ENCODE measurements around the gene CLCN5.

CLCN5 gene

DNA sequence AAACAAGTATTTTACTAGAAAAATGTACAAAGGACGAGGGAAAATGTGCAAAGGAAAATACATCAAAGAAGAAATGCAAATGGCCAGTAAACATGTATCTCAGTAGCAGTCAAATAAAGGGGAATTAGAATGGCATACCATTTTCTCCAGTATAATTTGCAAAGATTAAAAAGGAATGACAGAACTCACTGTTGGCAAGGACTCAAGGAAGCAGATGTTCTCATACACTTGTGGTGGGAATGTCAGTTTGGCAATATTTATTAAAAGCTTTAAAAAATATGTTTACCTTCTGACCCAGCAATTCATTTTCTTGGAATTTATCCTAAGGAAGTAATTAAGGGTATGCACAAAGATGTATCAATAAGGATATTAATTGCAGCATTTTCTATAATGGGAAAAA is 7.6 kb downstream of the CLCN5 start:
- ChIA-PET CTCF (no interaction called here), POLR2A (no interaction called here)
- DNase-seq (ENCODE audit: extremely low spot score), result no peak
- TF ChIP-seq LEF1 (IDR thresholded peaks at IDR 0.05; ENCODE audit: borderline replicate concordance) (no peak), SP1 (IDR thresholded peaks at IDR 0.05) (no peak), NFRKB (IDR thresholded peaks at IDR 0.05) (no peak), FOXA1 (IDR thresholded peaks at IDR 0.05) (no peak), SUZ12 (IDR thresholded peaks at IDR 0.05) (no peak), FOXM1 (IDR thresholded peaks at IDR 0.05; ENCODE audit: borderline replicate concordance) (no peak), HDGF (IDR thresholded peaks at IDR 0.05; ENCODE audit: borderline replicate concordance) (no peak), ZNF384 (IDR thresholded peaks at IDR 0.05) (no peak), TARDBP (IDR thresholded peaks at IDR 0.05) (no peak), FOXK2 (IDR thresholded peaks at IDR 0.05) (no peak), BHLHE40 (IDR thresholded peaks at IDR 0.05; ENCODE audit: borderline replicate concordance) (no peak), ELF4 (IDR thresholded peaks at IDR 0.05) (no peak), ARNT (IDR thresholded peaks at IDR 0.05) (no peak)

DNA sequence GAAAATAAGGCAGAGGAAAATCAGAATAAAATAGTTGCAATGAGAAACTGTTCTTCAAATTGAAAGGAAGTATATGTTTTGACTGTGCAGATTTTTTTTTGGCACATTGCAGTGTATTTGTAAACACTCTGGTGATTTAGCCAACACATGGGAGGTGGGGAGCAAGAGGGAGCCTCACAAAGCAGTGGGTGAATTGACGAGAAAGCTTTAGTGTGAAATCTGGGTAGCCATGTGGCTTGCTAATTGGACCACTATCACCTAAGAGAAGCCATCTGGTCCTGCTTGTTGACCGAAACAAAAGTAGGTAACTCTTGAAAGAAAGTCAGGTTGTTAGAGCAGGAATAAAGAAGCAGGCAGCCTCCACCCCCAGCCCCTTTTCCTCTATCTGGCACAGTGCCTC is 10.4 kb downstream of the CLCN5 start:
- DNase-seq (ENCODE audit: extremely low spot score), result no peak
- ChIA-PET POLR2A (no interaction called here), CTCF (no interaction called here)
- TF ChIP-seq ELF4 (IDR thresholded peaks at IDR 0.05) (no peak), SP1 (IDR thresholded peaks at IDR 0.05) (no peak), SUZ12 (IDR thresholded peaks at IDR 0.05) (no peak), ARNT (IDR thresholded peaks at IDR 0.05) (no peak), FOXA1 (IDR thresholded peaks at IDR 0.05) (no peak), FOXK2 (IDR thresholded peaks at IDR 0.05) (no peak), TARDBP (IDR thresholded peaks at IDR 0.05) (no peak)

DNA sequence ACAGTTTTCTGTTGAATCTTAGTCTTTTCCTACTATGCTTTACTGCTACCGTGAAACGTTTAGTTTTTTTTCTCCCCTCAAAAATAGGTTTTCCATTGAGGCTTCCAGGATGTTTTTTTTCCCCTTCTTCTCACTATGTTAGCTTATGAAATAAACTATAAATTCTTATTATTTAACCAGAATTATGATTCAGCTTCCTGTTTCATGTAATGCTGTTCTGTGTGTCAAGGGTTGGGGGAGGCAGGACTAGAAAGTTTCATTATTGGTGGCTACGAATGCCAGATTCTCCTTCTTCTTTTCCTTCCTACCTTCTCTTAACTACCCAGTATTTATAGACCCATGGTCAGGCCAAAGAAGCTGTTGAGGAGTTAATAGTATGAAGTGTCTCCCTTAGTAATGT is 11.8 kb downstream of the CLCN5 start:
- CTCF ChIA-PET, result no interaction called here
- DNase-seq (ENCODE audit: extremely low spot score), result no peak
- TF ChIP-seq FOXM1 (IDR thresholded peaks at IDR 0.05; ENCODE audit: borderline replicate concordance), result no peak
- no peak for TF ChIP-seq FOXK2 (IDR thresholded peaks at IDR 0.05)
- TF ChIP-seq ELF4 (IDR thresholded peaks at IDR 0.05), result no peak
- TF ChIP-seq SUZ12 (IDR thresholded peaks at IDR 0.05), result no peak
- TF ChIP-seq ARNT (IDR thresholded peaks at IDR 0.05), result no peak
- TF ChIP-seq SP1 (IDR thresholded peaks at IDR 0.05), result no peak
- POLR2A ChIA-PET, result no interaction called here

DNA sequence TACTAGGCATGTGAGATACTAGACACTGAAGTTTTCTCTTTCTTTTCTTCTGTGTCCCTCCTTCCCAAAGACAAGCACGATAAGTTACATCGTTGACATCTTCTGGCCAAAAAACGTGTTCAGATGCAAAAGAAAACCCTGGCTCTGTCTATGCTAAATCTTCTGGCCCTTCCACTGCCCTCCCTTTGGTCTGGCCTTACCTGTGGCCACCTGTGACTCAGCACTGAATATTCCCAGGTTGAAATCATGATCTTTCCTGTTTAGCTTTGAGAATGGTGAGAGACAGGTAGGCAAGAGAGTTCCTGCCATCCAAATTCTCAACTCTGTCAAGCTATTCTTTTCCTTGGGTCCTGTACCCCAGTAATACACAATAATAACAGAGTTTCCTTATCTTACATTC is 12.3 kb downstream of the CLCN5 start:
- no peak for DNase-seq (ENCODE audit: extremely low spot score)
- CTCF ChIA-PET, result no interaction called here
- POLR2A ChIA-PET, result no interaction called here
- TF ChIP-seq SUZ12 (IDR thresholded peaks at IDR 0.05), result no peak
- TF ChIP-seq FOXA1 (IDR thresholded peaks at IDR 0.05), result no peak
- no peak for TF ChIP-seq FOXK2 (IDR thresholded peaks at IDR 0.05)
- no peak for TF ChIP-seq ZNF384 (IDR thresholded peaks at IDR 0.05)
- TF ChIP-seq BHLHE40 (IDR thresholded peaks at IDR 0.05; ENCODE audit: borderline replicate concordance), result no peak
- no peak for TF ChIP-seq HDGF (IDR thresholded peaks at IDR 0.05; ENCODE audit: borderline replicate concordance)
- TF ChIP-seq ARNT (IDR thresholded peaks at IDR 0.05), result no peak
- no peak for TF ChIP-seq L3MBTL2 (conservative IDR thresholded peaks at IDR 0.05)
- no peak for TF ChIP-seq ELF4 (IDR thresholded peaks at IDR 0.05)
- TF ChIP-seq LEF1 (IDR thresholded peaks at IDR 0.05; ENCODE audit: borderline replicate concordance), result no peak
- TF ChIP-seq SP1 (IDR thresholded peaks at IDR 0.05), result no peak
- TF ChIP-seq FOXM1 (IDR thresholded peaks at IDR 0.05; ENCODE audit: borderline replicate concordance), result no peak
- no peak for TF ChIP-seq TARDBP (IDR thresholded peaks at IDR 0.05)
- TF ChIP-seq, protein P1, sequence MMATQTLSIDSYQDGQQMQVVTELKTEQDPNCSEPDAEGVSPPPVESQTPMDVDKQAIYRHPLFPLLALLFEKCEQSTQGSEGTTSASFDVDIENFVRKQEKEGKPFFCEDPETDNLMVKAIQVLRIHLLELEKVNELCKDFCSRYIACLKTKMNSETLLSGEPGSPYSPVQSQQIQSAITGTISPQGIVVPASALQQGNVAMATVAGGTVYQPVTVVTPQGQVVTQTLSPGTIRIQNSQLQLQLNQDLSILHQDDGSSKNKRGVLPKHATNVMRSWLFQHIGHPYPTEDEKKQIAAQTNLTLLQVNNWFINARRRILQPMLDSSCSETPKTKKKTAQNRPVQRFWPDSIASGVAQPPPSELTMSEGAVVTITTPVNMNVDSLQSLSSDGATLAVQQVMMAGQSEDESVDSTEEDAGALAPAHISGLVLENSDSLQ (IDR thresholded peaks at IDR 0.05), result no peak
- no peak for TF ChIP-seq NFRKB (IDR thresholded peaks at IDR 0.05)
- no peak for TF ChIP-seq CTBP1 (IDR thresholded peaks at IDR 0.05; ENCODE audit: borderline replicate concordance)

DNA sequence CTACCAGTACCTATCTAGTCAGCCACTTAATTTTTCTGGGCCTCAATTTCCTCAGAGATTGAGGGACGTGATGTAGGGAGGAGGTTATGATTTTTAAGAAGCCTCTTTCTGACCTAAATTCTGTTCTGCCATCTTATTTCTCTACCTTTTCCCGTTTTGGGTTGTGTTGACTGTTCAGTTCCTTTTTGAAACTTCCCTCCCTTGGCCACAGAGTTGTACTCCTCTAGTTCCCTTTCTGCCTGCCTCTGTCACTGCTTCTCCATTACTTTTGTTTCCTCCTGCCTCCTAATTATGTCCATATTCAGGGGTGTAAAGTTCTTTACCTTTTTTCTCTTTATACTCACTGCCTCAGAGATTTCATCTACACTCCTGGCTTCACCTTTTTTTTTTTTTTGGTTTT is 25.4 kb downstream of the CLCN5 start:
- ChIA-PET POLR2A (no interaction called here), CTCF (no interaction called here)
- DNase-seq (ENCODE audit: extremely low spot score), result no peak
- TF ChIP-seq LEF1 (IDR thresholded peaks at IDR 0.05; ENCODE audit: borderline replicate concordance), result no peak
- TF ChIP-seq, protein P1 (IDR thresholded peaks at IDR 0.05), result no peak
- no peak for TF ChIP-seq NFRKB (IDR thresholded peaks at IDR 0.05)
- TF ChIP-seq L3MBTL2 (conservative IDR thresholded peaks at IDR 0.05), result no peak
- no peak for TF ChIP-seq FOXK2 (IDR thresholded peaks at IDR 0.05)
- TF ChIP-seq ELF4 (IDR thresholded peaks at IDR 0.05), result no peak
- TF ChIP-seq FOXA1 (IDR thresholded peaks at IDR 0.05), result no peak
- no peak for TF ChIP-seq TARDBP (IDR thresholded peaks at IDR 0.05)
- TF ChIP-seq BHLHE40 (IDR thresholded peaks at IDR 0.05; ENCODE audit: borderline replicate concordance), result no peak
- no peak for TF ChIP-seq ARNT (IDR thresholded peaks at IDR 0.05)
- TF ChIP-seq HDGF (IDR thresholded peaks at IDR 0.05; ENCODE audit: borderline replicate concordance), result no peak
- no peak for TF ChIP-seq SUZ12 (IDR thresholded peaks at IDR 0.05)
- no peak for TF ChIP-seq FOXM1 (IDR thresholded peaks at IDR 0.05; ENCODE audit: borderline replicate concordance)
- no peak for TF ChIP-seq ZNF384 (IDR thresholded peaks at IDR 0.05)
- no peak for TF ChIP-seq SP1 (IDR thresholded peaks at IDR 0.05)
- no peak for TF ChIP-seq CTBP1 (IDR thresholded peaks at IDR 0.05; ENCODE audit: borderline replicate concordance)

DNA sequence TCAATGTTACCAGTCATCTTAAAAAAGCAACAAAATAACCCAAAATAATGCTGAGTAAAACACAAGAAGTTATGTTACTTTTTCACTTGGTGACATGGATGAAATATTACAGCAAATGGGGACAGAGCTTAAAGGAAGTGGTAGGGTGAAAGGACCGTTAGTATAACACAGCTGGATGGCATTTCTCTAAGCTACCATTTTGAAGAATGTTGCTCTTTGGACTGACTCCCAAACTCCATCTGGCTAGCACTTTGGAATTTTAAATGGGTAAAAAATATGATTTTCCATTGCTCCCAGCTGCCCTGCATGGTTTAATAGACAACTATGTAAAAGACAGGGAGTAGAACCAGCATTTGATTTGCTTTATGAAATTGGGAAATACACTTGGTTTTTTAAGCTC is 27.6 kb downstream of the CLCN5 start:
- POLR2A ChIA-PET, result no interaction called here
- CTCF ChIA-PET, result no interaction called here
- DNase-seq (ENCODE audit: extremely low spot score), result no peak
- TF ChIP-seq FOXK2 (IDR thresholded peaks at IDR 0.05) (no peak), L3MBTL2 (conservative IDR thresholded peaks at IDR 0.05) (no peak), FOXM1 (IDR thresholded peaks at IDR 0.05; ENCODE audit: borderline replicate concordance) (no peak), SP1 (IDR thresholded peaks at IDR 0.05) (no peak), CTBP1 (IDR thresholded peaks at IDR 0.05; ENCODE audit: borderline replicate concordance) (no peak), TARDBP (IDR thresholded peaks at IDR 0.05) (no peak), SUZ12 (IDR thresholded peaks at IDR 0.05) (no peak), NFRKB (IDR thresholded peaks at IDR 0.05) (no peak), FOXA1 (IDR thresholded peaks at IDR 0.05) (no peak)

DNA sequence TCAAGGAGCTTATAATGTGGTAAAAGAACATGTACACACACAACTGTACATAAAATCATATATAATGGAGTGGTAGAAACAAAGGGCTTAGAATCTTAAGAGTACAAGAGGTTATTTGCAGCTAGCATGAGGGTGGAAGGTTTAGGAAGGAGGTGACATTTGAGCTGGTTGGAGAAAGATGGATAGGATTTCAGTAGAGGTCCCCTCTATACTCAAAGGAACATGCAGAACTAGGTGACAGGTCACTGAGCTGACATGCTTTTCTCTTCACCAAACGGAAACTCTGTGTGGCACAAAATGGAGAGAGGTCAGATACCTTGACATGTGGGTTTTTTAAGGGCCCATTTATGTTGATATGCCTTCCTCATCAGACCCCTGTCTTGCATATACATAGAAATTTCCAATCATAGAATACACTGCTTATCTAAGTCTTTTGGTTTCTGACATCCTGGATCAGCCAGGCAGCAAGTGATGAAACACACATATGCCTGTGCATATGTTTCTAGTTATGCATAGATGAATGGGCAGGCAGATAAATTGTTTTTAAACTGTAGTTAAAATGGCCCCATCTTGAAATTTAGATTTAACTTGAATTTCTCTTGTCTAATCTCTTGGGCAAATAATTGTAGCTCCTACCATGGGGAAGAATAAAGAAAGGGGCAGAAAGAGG is 29.3 kb downstream of the CLCN5 start:
- ChIA-PET POLR2A (no interaction called here), CTCF (no interaction called here)
- TF ChIP-seq BHLHE40 (IDR thresholded peaks at IDR 0.05; ENCODE audit: borderline replicate concordance), result no peak
- TF ChIP-seq FOXM1 (IDR thresholded peaks at IDR 0.05; ENCODE audit: borderline replicate concordance), result no peak
- TF ChIP-seq, protein P1 (IDR thresholded peaks at IDR 0.05), result no peak
- no peak for TF ChIP-seq ARNT (IDR thresholded peaks at IDR 0.05)
- no peak for TF ChIP-seq FOXA1 (IDR thresholded peaks at IDR 0.05)
- TF ChIP-seq SP1 (IDR thresholded peaks at IDR 0.05), result no peak
- TF ChIP-seq L3MBTL2 (conservative IDR thresholded peaks at IDR 0.05), result no peak
- no peak for TF ChIP-seq CTBP1 (IDR thresholded peaks at IDR 0.05; ENCODE audit: borderline replicate concordance)
- no peak for TF ChIP-seq LEF1 (IDR thresholded peaks at IDR 0.05; ENCODE audit: borderline replicate concordance)
- TF ChIP-seq SUZ12 (IDR thresholded peaks at IDR 0.05), result no peak
- TF ChIP-seq FOXK2 (IDR thresholded peaks at IDR 0.05), result no peak
- no peak for TF ChIP-seq ZNF384 (IDR thresholded peaks at IDR 0.05)
- no peak for TF ChIP-seq ELF4 (IDR thresholded peaks at IDR 0.05)
- no peak for TF ChIP-seq HDGF (IDR thresholded peaks at IDR 0.05; ENCODE audit: borderline replicate concordance)
- TF ChIP-seq NFRKB (IDR thresholded peaks at IDR 0.05), result no peak
- no peak for DNase-seq (ENCODE audit: extremely low spot score)
